Stimulated activated naive CD8-positive, alpha-beta T cell treated with anti-CD3 and anti-CD28 coated beads, Interleukin-15, Interleukin-2, amounts not matched to agents 100 ng/mL and 50 ng/mL, for 24 hours (primary cell): ENCODE results near the gene LRP8.

Experiments used
- H3K27ac Mint-ChIP-seq: one replicate; pipeline ENCODE4 v1.8.0; 2021; ENCODE audit warnings: mild to moderate bottlenecking, mixed read lengths
- H3K27me3 Mint-ChIP-seq: one replicate; pipeline ENCODE4 v1.8.0; 2021; ENCODE audit warnings: mixed read lengths
- H3K36me3 Mint-ChIP-seq: one replicate; pipeline ENCODE4 v1.8.0; 2021; ENCODE audit warnings: low read depth, mixed read lengths
- H3K4me1 Mint-ChIP-seq: one replicate; pipeline ENCODE4 v1.8.0; 2021; ENCODE audit warnings: low read depth, mixed read lengths
- H3K4me3 Mint-ChIP-seq: one replicate; pipeline ENCODE4 v1.8.0; 2021; ENCODE audit warnings: mild to moderate bottlenecking, mixed read lengths
- H3K9me3 Mint-ChIP-seq: one replicate; pipeline ENCODE4 v1.8.0; 2021; ENCODE audit warnings: mixed read lengths

The LRP8 gene

DNA sequence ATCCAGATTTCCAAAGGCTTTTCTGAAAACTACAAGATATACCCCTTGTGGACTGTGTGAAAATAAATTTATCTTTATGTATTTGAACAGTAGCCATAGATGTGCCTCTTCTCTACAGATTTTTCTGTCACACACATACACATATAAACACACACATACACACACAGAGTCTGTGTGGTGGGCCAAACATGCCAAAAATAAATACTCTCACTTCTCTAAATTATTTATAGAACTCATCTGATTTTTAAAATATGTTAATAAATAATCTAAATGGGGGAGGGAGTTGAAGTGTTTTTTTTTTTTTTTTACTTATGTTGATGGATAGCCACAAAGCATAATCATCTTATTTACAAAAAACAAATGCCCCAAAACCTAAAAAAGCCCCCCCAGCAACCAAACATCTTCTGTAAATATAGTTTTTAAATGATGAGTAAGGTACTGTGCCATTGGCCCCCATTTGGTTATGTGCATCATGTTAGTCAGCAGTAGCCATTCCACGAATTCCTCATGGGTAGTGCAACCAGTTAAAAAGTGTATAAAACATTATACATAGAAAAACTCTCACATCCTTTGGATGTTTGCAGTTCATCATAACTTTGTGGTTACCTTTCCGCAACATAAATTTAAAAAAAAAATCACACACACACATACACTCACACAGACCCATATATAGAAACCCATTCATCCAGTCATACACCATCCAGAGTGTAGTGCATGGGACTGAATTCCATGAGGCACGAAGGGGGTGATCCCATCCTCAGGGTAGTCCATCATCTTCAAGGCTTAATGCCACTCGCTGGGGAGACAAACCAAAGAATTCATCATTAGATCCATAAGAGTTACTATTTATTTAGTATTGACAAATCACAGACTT is 81.4 kb downstream of the LRP8 start:
- Mint-ChIP-seq H3K27me3 (no peaks in the 10 kb centered on the region), H3K36me3 (peaks cover 66% of the 10 kb centered on the region), H3K4me1 (no peaks in the 10 kb centered on the region), H3K4me3 (no peak overlapping the region), H3K27ac (no peak overlapping the region), H3K9me3 (no peaks in the 10 kb centered on the region)

DNA sequence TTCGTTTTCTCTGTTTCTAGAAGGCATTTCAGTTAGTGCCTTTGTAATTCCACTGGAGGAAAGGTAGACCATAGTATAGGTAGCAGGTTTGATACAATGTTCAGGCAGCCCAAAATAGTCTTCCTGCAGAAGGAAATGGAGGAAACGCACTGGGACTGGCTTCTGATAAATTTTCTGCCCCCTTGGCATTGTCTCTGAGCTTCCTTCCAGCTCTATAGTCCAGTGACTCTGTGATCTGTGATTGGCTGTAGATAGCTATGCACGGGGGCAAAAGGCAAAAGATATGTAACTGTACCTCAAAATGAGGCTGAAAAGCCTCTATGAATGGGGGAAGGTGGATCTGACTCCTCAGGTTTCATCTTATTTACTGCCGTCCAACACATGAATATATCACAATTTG is 83.7 kb downstream of the LRP8 start:
- peaks cover 43% of the 10 kb centered on the region for H3K36me3 Mint-ChIP-seq
- peaks cover under 1% of the 10 kb centered on the region for H3K4me1 Mint-ChIP-seq
- no peak overlapping the region for H3K4me3 Mint-ChIP-seq
- H3K9me3 Mint-ChIP-seq = no peaks in the 10 kb centered on the region
- no peaks in the 10 kb centered on the region for H3K27me3 Mint-ChIP-seq
- no peak overlapping the region for H3K27ac Mint-ChIP-seq

DNA sequence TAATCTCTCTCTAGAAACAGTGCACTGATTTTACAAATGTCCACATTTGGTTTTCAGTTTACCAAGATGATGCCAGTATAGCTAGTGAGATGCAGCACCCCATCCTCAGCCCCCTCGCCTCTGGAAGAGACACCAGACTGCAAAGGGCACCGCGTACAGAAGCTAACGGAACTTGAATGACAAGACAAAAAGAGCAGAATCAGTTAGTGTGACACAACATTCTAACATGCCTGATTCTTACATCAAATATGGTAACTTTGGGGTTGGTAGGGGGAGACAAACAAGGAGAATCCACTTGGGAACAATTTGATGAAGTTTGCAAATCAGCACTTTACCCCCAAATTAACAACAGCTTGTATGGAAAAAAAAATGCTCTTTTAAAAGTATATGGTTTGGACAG is 85.5 kb downstream of the LRP8 start:
- H3K4me1 Mint-ChIP-seq = peaks cover 17% of the 10 kb centered on the region
- H3K27ac Mint-ChIP-seq = no peak overlapping the region
- no peak overlapping the region for H3K4me3 Mint-ChIP-seq
- no peaks in the 10 kb centered on the region for H3K27me3 Mint-ChIP-seq
- H3K9me3 Mint-ChIP-seq = no peaks in the 10 kb centered on the region
- peaks cover 29% of the 10 kb centered on the region for H3K36me3 Mint-ChIP-seq

DNA sequence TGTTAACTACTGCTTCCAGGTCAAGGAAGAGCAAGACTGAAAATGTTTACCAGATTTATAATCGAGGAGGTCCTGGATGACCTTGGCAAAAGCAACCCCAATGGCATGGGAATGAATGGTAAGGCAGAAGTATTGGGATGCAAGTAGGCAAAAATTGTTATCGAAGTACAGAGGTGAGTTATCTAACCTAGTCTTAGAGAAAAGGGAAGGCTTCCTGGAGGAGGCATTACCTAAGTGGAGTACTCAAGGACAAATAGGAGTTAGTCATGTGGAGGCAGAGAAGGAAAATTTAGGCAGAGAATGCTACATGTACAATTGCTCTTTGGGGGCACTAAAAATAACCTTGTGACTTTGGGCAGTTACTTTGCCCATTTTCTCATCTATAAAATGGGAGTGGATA is 86.0 kb downstream of the LRP8 start:
- H3K4me3 Mint-ChIP-seq = no peak overlapping the region
- H3K36me3 Mint-ChIP-seq = peaks cover 23% of the 10 kb centered on the region
- no peak overlapping the region for H3K27ac Mint-ChIP-seq
- no peaks in the 10 kb centered on the region for H3K9me3 Mint-ChIP-seq
- no peaks in the 10 kb centered on the region for H3K27me3 Mint-ChIP-seq
- H3K4me1 Mint-ChIP-seq = peaks cover 22% of the 10 kb centered on the region

DNA sequence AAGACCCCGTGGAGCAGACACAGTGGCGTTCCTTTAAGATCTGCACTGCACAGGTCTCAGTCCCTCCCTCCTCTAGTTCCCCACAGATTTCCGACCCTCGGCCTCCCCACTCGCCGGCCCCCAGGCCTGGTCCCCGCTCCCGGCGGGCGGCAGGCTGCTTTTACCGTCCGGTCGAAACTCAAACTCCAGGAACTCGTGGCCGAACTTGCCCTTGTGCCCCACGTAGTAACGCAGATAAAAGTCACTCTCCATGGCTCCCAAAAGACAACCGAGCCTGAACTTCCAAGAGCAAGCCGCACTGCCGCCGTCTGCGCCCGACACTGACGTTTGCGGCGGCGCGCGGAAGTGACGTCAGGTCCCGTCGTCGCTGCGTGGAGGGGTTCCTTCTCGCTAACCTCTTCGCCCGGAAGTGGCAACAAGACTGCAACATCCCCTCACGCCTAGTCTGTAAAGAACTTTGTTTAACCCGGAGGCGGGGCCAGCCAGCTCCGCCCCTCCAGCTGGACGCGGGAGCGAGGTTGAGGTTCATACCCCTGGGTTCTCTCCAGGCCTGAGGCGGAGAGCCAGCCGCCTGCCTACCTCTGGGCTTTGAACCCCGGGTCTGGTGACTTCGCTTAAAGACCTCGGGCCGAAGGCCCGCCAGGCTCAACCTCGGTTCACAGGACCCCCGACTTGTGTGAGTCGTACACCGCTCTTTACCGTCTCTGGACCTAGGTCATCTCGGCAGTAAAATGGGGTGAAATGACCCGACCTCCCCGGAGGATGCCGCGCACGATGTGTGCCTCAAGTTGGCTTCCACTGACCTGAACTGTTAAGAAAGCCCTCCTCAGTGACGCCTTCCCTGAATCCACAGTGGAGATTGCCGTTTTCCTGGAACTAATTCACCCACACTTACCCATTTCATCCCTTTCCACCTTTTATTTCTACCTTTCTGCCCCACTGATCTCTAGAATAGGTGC is 89.4 kb downstream of the LRP8 start, which contains the start of gene MAGOH:
Gene MAGOH, minus strand, starts transcription at position 322 of the 959 bp plus-strand sequence. Its CDS starts 70 bp downstream, at position 252.
- Mint-ChIP-seq H3K4me1 (peaks cover 32% of the 10 kb centered on the region), H3K9me3 (no peaks in the 10 kb centered on the region), H3K27ac (peak within 1 kb of the TSS; percentile 96), H3K4me3 (peak within 1 kb of the TSS; percentile 97), H3K36me3 (peaks cover 27% of the 10 kb centered on the region), H3K27me3 (no peaks in the 10 kb centered on the region)

DNA sequence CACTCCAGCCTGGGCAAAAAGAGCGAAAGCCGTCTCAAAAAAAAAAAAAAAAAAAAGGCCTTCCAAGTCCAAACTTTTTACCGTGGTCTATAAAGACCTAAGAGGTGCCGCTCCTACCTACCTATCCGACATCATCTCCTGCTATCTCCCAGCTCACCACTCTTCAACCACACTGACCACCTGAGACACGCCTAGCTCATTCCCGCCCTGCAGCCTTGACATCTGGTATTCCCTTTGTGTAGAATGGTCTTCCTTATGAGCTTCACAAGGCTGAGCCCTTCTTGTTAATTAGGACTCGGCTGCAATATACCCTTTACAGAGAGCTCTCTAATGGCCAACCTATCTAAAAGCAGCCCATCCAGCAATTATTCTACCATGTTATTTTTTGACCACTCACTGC is 90.2 kb downstream of the LRP8 start:
- H3K27ac Mint-ChIP-seq = peak overlapping the region; percentile 96
- H3K36me3 Mint-ChIP-seq = peaks cover 35% of the 10 kb centered on the region
- no peaks in the 10 kb centered on the region for H3K9me3 Mint-ChIP-seq
- peaks cover 32% of the 10 kb centered on the region for H3K4me1 Mint-ChIP-seq
- H3K27me3 Mint-ChIP-seq = no peaks in the 10 kb centered on the region
- peak overlapping the region; percentile 97 for H3K4me3 Mint-ChIP-seq

DNA sequence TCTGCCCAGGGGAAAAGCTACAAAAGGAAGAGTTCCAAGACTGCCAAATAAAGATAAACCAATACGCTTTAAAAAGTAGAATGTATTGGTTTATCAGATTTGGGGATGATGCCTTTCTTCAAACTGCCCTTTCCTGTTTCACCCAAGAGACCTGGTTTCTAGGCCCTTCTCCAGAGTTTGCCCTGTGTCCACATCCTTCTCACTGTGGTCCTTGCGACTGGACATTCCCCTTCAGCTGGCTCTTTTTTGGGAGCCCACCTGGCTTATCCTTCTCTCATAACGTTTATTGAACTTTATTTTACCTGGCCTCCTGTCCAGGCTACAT is 106.9 kb downstream of the LRP8 start:
- no peaks in the 10 kb centered on the region for H3K36me3 Mint-ChIP-seq
- peaks cover 25% of the 10 kb centered on the region for H3K4me1 Mint-ChIP-seq
- H3K9me3 Mint-ChIP-seq = no peaks in the 10 kb centered on the region
- peak overlapping the region; percentile 95 for H3K27ac Mint-ChIP-seq
- peak overlapping the region; percentile 86 for H3K4me3 Mint-ChIP-seq
- no peaks in the 10 kb centered on the region for H3K27me3 Mint-ChIP-seq

DNA sequence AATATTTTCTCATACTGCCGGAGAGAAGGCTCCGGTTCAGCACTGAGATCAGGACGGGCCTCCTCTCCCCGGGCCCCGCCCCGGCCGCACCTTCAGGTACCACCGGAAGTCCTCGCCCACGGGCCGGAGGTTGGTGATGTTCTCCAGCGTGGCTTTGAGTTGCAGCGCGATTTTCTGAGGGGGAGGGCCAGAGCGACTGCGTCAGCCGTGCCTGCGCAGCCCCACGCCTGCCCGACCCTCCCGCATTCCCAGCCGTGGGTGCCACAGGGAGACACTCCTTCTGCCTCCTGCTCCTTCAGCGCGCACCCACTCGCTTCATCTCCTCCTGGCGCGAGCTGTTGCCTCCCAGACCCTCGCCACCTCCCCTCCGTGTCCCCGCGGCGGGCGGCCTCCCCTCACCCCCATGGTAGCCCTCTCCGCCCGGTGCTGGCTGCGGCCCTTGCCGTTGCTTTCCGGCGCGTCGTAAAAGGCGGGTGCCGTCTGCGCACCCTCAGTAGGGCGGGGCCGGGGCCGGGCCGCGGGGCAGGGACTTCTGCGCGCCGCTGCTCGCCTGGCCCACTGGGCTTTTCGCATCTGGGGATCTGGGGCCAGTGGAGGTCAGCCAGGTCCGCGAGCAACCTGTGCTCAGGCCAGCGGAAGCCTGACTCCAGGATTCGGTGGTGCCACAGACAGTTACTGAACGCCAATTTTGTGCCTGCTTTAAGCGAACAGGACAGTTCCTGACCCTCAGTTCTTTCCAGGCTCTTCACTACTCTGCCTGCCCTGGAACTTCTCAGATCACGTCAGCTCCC is 107.5 kb downstream of the LRP8 start, which contains the start of gene CZIB:
Gene CZIB, minus strand, starts transcription at position 464 of the 791 bp plus-strand sequence. Its CDS starts 59 bp downstream, at position 405.
- H3K4me3 Mint-ChIP-seq = peak within 1 kb of the TSS; percentile 86
- H3K4me1 Mint-ChIP-seq = peaks cover 25% of the 10 kb centered on the region
- H3K27me3 Mint-ChIP-seq = no peaks in the 10 kb centered on the region
- H3K36me3 Mint-ChIP-seq = peaks cover 2% of the 10 kb centered on the region
- no peaks in the 10 kb centered on the region for H3K9me3 Mint-ChIP-seq
- peak within 1 kb of the TSS; percentile 95 for H3K27ac Mint-ChIP-seq

DNA sequence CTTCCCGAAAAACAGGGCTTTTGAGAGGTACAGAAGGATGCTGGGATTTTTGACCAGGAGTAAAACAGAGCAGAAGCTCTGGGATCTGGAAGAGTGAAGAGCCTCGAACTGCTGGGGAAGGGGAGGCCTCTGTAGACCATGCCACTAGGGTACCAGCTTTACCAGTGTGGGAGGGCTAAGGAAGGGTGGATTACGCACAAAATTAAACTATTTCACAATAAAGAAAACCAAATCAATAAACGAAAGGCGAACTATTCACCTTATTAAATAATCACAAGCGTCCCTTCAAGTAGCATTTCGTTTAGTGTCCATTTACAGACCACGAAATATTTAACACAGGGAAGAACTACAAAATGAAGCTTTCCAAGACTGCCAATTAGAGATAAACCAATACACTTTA is 108.2 kb downstream of the LRP8 start:
- Mint-ChIP-seq H3K4me3 (peak overlapping the region; percentile 86), H3K27ac (peak overlapping the region; percentile 95), H3K27me3 (no peaks in the 10 kb centered on the region), H3K4me1 (peaks cover 25% of the 10 kb centered on the region), H3K36me3 (peaks cover 6% of the 10 kb centered on the region), H3K9me3 (no peaks in the 10 kb centered on the region)

DNA sequence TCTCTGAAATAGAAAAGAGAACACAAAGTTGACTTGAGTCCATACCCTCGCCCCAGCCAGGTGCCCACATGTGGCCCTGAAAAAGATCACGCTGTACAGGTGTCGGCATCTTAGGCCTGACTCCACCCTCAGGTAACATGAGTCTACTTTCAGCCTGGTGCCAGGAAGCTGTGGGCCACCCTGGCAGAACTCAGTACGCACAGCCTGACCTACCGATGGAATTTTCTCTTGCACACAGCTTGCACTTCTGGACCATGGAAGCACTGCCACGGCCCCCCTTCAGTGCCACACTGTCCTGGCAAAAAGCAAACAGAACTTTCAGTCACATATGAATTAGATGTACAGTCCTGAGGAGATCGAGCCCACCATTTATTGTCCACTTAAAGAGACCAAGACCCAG is 109.7 kb downstream of the LRP8 start:
- Mint-ChIP-seq H3K36me3 (peaks cover 16% of the 10 kb centered on the region), H3K27me3 (no peaks in the 10 kb centered on the region), H3K9me3 (no peaks in the 10 kb centered on the region), H3K4me1 (peaks cover 25% of the 10 kb centered on the region), H3K4me3 (no peak overlapping the region), H3K27ac (no peak overlapping the region)

DNA sequence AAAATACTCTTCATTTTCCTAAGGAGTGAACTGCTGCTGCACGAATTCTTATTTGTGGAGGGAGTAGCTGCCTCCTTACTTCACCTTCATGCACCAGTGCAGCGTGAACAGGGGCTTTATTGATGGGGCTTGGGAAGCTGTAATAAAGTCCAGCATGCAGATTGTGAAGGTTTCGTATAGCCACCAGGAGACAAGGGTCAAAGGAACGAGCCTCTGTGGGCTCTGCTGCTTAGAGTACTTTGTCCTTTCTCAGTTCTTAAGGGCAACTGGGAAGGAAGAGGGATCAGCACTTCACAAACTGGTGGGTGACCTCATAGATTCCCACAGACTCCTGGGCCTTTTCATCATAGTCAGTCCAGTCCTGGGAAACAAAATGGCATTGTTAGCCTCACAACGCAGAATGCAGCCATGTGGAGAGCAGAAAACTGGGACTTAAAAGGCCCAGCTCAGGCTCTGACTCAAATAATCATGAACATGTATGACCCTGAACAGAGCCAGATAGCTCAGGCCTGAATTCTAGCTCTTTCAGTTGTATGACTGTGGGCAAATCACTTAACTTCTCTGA is 113.4 kb downstream of the LRP8 start:
- peaks cover 9% of the 10 kb centered on the region for H3K4me1 Mint-ChIP-seq
- no peak overlapping the region for H3K4me3 Mint-ChIP-seq
- no peaks in the 10 kb centered on the region for H3K9me3 Mint-ChIP-seq
- H3K36me3 Mint-ChIP-seq = peaks cover 40% of the 10 kb centered on the region
- no peaks in the 10 kb centered on the region for H3K27me3 Mint-ChIP-seq
- H3K27ac Mint-ChIP-seq = no peak overlapping the region

DNA sequence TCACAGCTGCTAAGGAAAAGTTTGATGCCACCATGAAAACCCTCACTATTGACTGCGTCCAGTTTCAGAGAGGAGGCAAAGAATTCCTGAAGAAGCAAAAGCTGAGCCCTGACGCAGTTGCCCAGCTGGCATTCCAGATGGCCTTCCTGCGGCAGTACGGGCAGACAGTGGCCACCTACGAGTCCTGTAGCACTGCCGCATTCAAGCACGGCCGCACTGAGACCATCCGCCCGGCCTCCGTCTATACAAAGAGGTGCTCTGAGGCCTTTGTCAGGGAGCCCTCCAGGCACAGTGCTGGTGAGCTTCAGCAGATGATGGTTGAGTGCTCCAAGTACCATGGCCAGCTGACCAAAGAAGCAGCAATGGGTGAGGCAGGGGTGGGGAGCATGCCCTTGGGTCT is 116.9 kb downstream of the LRP8 start:
- H3K36me3 Mint-ChIP-seq = peaks cover 65% of the 10 kb centered on the region
- no peak overlapping the region for H3K27ac Mint-ChIP-seq
- H3K4me3 Mint-ChIP-seq = no peak overlapping the region
- H3K4me1 Mint-ChIP-seq = no peaks in the 10 kb centered on the region
- H3K27me3 Mint-ChIP-seq = no peaks in the 10 kb centered on the region
- H3K9me3 Mint-ChIP-seq = peaks cover 11% of the 10 kb centered on the region

DNA sequence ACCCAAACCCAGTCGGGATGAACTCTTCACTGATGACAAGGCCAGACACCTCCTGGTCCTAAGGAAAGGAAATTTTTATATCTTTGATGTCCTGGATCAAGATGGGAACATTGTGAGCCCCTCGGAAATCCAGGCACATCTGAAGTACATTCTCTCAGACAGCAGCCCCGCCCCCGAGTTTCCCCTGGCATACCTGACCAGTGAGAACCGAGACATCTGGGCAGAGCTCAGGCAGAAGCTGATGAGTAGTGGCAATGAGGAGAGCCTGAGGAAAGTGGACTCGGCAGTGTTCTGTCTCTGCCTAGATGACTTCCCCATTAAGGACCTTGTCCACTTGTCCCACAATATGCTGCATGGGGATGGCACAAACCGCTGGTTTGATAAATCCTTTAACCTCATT is 117.5 kb downstream of the LRP8 start:
- Mint-ChIP-seq H3K27ac (no peak overlapping the region), H3K4me1 (no peaks in the 10 kb centered on the region), H3K4me3 (no peak overlapping the region), H3K27me3 (no peaks in the 10 kb centered on the region), H3K36me3 (peaks cover 66% of the 10 kb centered on the region), H3K9me3 (peaks cover 11% of the 10 kb centered on the region)

DNA sequence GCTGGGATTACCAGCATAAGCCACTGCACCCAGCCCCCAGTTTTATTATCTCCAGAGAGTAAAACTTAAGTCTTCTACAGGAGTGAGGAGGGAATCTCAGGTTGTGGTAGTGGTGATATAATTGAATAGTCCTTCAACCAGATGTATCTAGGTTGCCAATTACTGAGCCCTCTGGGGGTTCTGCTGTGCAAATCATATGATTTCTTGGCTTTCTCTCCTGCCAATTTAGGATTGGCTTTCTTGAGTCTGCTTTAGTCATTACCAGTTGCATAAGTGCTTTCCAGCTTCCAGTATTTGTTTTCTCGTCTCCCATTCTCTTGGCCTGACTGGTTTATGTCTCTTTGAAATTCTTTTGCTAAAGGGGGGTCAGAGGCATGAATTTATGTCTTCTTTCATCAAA is 120.1 kb downstream of the LRP8 start:
- Mint-ChIP-seq H3K9me3 (peaks cover 11% of the 10 kb centered on the region), H3K4me3 (no peak overlapping the region), H3K4me1 (no peaks in the 10 kb centered on the region), H3K27me3 (no peaks in the 10 kb centered on the region), H3K36me3 (peaks cover 74% of the 10 kb centered on the region), H3K27ac (no peak overlapping the region)
